ENCODE results near the gene NFAT5. TPM values are rescaled to one million over a fixed set of nuclear protein-coding genes. Genes with fewer than 3 reads are reported as not detected.

The NFAT5 gene
- polyA plus RNA-seq, 2 of the 4 experiments (the other 2 are of a cell fraction): 9.5 to 45.1 TPM

GRCh38 chr16:69726313-69727060 is 160.7 kb downstream of the NFAT5 start, which contains the start of gene NQO1 (continued):
- no peak; the same call in 1 of the 2 replicates for TF ChIP-seq REST (IDR thresholded peaks at IDR 0.05)
- TF ChIP-seq MAX (IDR thresholded peaks at IDR 0.05): peak; percentile 89
- no peak for TF ChIP-seq ZFP36 (IDR thresholded peaks at IDR 0.05; ENCODE audit: borderline replicate concordance, partially characterized antibody)
- TF ChIP-seq CBX2 (IDR thresholded peaks at IDR 0.05; ENCODE audit: borderline replicate concordance, low read depth): no peak
- TF ChIP-seq ZC3H11A (IDR thresholded peaks at IDR 0.05): no peak
- peak; percentile 99 for TF ChIP-seq BCL3 (IDR thresholded peaks at IDR 0.05)
- TF ChIP-seq NR3C1 (IDR thresholded peaks at IDR 0.05): no peak
- TF ChIP-seq JUN (IDR thresholded peaks at IDR 0.05): peak; percentile 93 to 97
- 0 out of 3 replicates have a peak, but pooled peaks have one; percentile 18 for TF ChIP-seq SMC3 (IDR thresholded peaks at IDR 0.05)
- TF ChIP-seq MAZ (IDR thresholded peaks at IDR 0.05; ENCODE audit: borderline replicate concordance, low read depth, low read length): peak; percentile 73
- no peak for TF ChIP-seq USF2 (IDR thresholded peaks at IDR 0.05)
- peak; percentile 78; the same call in 1 of the 2 replicates for TF ChIP-seq ESRRA (IDR thresholded peaks at IDR 0.05; ENCODE audit: borderline replicate concordance, low read length)
- 0 out of 2 replicates have a peak, but pooled peaks have one; percentile 37 for TF ChIP-seq HOXA7 (CRISPR knock-in tag; IDR thresholded peaks at IDR 0.05)
- TF ChIP-seq NFE2L2 (conservative IDR thresholded peaks at IDR 0.05; ENCODE audit: low read length): peak; percentile 100
- TF ChIP-seq GATA3 (IDR thresholded peaks at IDR 0.05; ENCODE audit: borderline replicate concordance): no peak
- no peak for TF ChIP-seq HDAC2 (IDR thresholded peaks at IDR 0.05)
- peak; percentile 43; the same call in 1 of the 2 replicates for TF ChIP-seq BHLHE40 (IDR thresholded peaks at IDR 0.05; ENCODE audit: low read depth, low read length)
- TF ChIP-seq POLR2A (IDR thresholded peaks at IDR 0.05; ENCODE audit: low read length): peak; percentile 99
- TF ChIP-seq RAD21 (conservative IDR thresholded peaks at IDR 0.05 in 1 of 2, IDR thresholded peaks at IDR 0.05 in 1 of 2): peak in 1 of 2 experiments; percentile 12; a peak in 1 of 5 replicates

- peak overlapping the region; percentile 77 for H3K4me3 ChIP-seq
- H3K4me1 ChIP-seq: peaks cover 19% of the 10 kb centered on the region
- DNase-seq (ENCODE audit: low read depth in 1 of 2, low spot score in 1 of 2) (no peak), ATAC-seq (no peak), FAIRE-seq (no peak)
- peak overlapping the region; percentile 95 to 99 for H3K27ac ChIP-seq
- WGBS (ENCODE audit: missing lambda C conversion rate): 33% methylated on average over 5 of the region's 5 CpGs
- no peaks in the 10 kb centered on the region for H3K9me3 ChIP-seq
- POLR2A ChIA-PET: interaction anchor here (0.7 to 5.3 kb wide), 5 partner anchors 11 to 27 kb away, joined by 3 to 59 read pairs (median 10); partner anchors contain the start of gene NOB1
- CTCF ChIA-PET: interaction anchor here (1.2 to 18.6 kb wide), 4 partner anchors 12 to 28 kb away, joined by 3 to 160 read pairs (median 12); partner anchors contain the start of gene NOB1
- peak overlapping the region; percentile 94 for H3K4me2 ChIP-seq
- TF ChIP-seq FOSB (CRISPR knock-in tag; IDR thresholded peaks at IDR 0.05): no peak
- no peak for TF ChIP-seq CBX2 (IDR thresholded peaks at IDR 0.05; ENCODE audit: borderline replicate concordance, low read depth)
- no peak for TF ChIP-seq RFX5 (IDR thresholded peaks at IDR 0.05)
- 0 out of 2 replicates have a peak, but pooled peaks have one; percentile 0 for TF ChIP-seq HOXB13 (CRISPR knock-in tag; IDR thresholded peaks at IDR 0.05; ENCODE audit: low read depth)
- no peak for TF ChIP-seq TP53 (CRISPR knock-in tag; IDR thresholded peaks at IDR 0.05)
- no peak for TF ChIP-seq FOXS1 (CRISPR knock-in tag; IDR thresholded peaks at IDR 0.05)
- TF ChIP-seq HOXA7 (CRISPR knock-in tag; IDR thresholded peaks at IDR 0.05): no peak
- peak; percentile 27; the same call in 1 of the 2 replicates for TF ChIP-seq MAX (IDR thresholded peaks at IDR 0.05)
- no peak for TF ChIP-seq PBX3 (IDR thresholded peaks at IDR 0.05)
- TF ChIP-seq HEYL (CRISPR knock-in tag; IDR thresholded peaks at IDR 0.05): no peak
- no peak for TF ChIP-seq EHMT2 (IDR thresholded peaks at IDR 0.05; ENCODE audit: low read depth)
- TF ChIP-seq EHF (CRISPR knock-in tag; IDR thresholded peaks at IDR 0.05): no peak
- no peak for TF ChIP-seq MAFK (IDR thresholded peaks at IDR 0.05; ENCODE audit: partially characterized antibody)
- no peak for TF ChIP-seq POLR2A (IDR thresholded peaks at IDR 0.05; ENCODE audit: low read length)
- TF ChIP-seq CBX8 (IDR thresholded peaks at IDR 0.05): no peak
- TF ChIP-seq ZNF302 (CRISPR knock-in tag; IDR thresholded peaks at IDR 0.05): no peak
- 0 out of 2 replicates have a peak, but pooled peaks have one; percentile 40 for TF ChIP-seq POLR2AphosphoS2 (conservative IDR thresholded peaks at IDR 0.05; ENCODE audit: low read length)
Observed at GRCh38 chr16:69727916-69728270, 162.1 kb downstream of the NFAT5 start.
